GM19372 (cell line): ENCODE results near the gene FOXL1.
"Not testable (repeated sequence)": the region's sequence is repeated elsewhere in the genome, so short reads cannot be mapped to it uniquely, and the experiment has no call there.

ENCODE experiments used
- ATAC-seq: cut with Tn5 transposase; IDR thresholded peaks from one replicate; pipeline ENCODE4 v1.9.1; 2021; ENCODE audit warnings: mild to moderate bottlenecking, low read depth, moderate library complexity; ENCODE audit not compliant: unreplicated experiment

FOXL1 gene

DNA sequence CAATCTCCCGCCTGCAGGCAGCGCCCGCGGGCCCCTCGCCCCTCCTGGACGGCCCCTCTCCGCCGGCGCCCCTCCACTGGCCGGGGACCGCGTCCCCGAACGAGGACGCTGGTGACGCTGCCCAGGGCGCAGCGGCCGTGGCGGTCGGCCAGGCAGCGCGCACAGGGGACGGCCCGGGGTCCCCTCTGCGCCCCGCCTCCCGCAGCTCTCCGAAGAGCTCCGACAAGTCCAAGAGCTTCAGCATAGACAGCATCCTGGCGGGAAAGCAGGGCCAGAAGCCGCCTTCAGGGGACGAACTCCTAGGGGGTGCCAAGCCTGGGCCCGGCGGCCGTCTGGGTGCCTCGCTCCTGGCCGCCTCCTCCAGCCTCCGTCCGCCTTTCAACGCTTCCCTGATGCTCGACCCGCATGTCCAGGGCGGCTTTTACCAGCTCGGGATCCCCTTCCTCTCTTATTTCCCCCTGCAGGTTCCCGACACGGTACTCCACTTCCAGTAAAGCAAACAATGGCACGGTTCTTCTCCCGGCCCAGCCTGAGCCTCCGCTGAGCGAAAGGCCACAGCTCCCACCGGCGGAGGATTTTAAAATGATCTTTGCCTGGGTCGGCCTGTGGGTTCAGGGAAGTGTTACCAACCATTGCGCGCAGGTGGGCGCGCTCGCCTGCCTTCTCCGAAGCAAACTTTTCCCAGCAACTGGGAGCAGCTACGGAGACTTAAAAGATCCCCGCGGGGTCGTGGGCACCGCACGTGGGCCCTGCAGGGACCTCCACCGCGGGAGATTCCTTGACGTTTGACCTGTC is 1.1 kb downstream of the FOXL1 start:
- no peak for ATAC-seq

DNA sequence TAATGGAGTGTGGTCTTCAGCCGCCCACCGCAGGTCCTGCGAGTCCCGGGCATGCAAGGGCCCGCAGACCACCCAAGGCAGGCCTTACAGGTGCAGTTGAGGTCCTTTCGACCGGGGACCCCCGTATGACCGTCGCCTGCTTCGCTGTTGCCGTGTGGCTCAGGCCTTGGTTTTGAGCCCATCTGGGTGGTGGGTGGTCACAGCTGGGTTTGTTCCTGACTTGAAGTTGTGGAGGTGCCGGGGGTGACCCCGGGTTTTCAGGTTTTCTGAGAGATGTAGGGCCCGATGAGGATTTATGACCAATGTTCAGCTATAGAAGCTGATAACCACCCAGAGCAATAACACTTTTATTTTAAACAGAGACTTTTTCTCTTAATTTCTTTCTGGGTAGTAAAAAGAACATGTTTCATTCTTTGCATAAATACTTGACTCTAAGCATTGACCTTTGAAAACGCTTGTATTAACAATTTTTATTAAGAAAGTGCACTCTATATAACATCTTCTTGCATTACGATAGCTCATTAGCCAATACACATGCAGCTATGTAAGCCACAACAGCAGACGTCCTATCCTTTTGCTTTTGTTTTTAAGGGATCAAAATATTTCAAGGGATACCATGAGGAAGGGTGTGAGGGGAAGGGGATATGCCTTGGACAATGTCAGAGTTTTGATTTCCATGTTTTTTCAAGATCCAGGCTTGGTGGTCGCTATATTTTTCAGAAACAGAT is 1.9 kb downstream of the FOXL1 start:
- ATAC-seq, result no peak

DNA sequence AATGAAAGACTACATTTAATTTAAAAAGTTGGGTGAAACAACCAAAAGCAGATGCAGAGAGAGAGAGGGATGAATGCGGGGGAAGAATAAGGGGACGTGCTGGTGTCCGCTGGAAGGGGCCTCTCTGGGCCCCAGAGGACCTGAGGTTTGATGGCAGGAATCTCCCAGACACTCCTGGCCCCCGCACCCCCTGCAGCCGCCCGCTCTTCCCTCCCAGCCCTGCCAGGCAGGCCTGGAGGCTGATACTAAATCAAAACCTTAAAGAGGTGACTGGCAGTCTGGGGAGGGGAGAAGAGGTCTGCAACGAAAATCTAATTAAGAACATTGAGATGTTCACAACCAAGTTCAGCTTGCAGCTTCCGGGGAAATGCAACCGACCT is 2.4 kb downstream of the FOXL1 start:
- no peak for ATAC-seq

DNA sequence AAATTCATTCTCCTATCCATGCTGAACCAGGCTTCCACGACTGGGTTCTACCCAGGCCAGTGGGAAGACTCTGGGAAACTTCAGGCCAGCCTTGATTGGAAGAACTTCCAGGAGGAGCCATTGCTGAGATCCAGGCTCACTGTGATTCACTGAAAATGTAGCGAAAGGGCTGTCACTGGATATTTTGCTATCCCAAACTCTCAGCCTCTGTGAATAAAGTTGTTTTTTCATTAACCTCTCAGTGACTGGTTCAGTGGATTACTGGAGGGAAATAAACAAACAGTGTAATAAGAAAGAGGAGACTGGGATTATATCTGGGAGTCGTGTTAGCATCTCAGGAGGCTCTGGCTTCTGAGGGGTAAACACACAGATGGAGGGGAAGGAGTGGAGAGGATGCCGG is 3.1 kb downstream of the FOXL1 start:
- no peak for ATAC-seq

DNA sequence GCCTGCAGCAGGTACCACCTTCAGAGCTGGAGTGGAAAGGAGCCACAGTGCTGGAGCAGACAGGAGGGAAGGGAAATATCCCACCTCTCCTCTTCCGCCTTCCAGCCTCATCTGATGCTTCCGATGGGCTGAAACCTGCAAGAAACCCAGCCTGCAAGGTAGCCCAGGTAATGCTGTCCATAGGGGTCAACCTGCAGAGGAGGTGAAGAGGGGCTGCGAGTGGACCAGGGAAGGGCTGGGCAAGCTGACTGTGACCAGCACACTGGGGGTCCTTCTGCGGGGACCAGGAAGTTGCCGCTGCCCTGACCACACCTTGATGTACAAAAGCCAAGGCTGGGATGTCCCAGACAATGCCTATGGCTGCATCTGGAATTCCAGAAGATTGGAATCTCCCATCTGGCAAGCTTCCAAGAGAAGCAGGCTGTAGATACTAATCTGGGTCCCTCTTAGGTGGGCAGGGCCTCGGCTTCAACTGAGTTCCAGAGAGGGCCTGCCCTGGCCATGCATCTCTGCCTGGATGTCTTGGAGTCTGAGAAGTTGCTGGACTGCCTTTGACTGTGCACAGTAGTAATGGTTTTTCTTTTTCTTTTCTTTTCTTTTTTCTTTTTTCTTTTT is 5.8 kb downstream of the FOXL1 start:
- ATAC-seq, result no peak

DNA sequence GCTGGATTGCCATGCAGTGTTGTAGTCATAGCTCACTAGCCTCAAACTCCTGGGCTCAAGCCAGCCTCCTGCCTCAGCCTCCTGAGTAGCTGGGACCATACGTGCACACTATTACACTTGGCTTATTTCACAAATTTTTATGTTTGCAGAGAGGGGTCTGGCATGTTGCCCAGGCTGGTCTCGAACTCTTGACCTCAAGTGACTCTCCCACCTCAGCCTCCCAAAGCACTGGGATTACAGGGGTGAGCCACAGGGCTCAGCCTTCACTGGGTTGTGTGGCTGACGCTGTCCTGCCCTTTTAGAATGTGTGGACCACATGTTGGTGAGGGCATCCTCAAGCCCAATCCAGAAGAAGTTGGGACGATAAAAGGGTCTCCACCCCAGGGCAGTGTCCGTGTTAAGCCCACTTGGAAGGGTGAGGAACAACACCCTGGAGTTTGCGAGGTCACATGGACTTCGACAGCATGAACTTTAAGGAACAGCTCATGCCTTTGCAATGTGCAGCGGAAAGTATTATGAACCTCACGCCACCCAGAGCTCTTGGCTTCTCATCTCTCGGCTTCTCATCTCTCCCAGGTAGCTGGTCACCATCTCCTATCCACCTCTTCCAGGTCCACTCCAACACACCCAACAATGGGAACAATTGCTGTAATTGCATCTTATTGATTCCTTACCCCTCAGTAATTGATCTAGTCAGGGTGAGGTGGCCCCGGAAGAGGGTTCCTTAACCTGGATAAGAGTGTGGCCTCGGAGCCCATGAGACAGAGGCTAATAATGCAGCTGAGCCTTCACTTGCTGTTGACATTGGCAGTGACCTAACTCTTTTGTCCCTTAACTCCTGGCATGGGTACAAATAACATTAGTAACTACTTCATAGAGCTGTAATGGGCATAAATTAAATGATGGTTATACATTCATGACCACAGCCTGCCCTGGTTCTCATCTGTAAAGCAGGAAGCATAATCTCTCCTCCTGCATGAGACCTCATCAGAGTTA is 6.7 kb downstream of the FOXL1 start:
- ATAC-seq, result no peak

DNA sequence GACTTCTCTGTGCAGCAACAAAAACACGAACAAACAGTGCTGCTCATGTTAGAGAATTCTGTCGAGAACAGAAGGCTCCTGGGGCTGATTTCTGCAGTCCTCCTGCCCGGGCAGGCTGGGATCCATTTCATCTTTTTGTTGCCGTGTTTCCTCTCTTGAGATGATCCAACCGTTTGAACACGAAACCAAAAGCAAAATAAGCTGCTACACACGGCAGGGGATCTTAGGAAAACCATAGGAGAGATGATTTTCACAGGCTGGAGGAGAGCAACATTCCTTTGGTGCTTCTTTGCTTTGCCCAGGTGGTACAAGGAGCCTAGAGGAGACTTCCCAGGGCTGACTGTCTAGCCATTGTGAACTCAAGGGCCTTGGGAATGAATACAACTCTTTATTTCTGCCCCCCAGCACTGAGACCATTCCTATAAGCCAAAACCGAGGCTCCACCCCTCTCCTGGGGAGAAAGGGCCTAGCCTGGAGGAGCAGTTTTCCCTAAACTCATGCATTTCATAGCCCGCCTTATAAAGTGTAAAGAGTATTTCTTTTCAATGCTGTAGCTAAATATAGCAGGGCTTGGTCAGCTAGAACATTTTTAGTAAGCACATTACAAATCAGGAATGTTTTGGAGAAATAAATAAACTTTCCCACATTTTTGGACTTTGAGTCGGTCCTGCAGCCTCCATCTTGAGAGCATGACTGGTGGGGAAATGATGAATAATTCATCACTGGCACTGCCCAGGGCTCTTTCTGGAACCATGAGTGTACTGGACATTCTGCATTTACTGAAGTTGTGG is 7.7 kb downstream of the FOXL1 start:
- no peak for ATAC-seq

DNA sequence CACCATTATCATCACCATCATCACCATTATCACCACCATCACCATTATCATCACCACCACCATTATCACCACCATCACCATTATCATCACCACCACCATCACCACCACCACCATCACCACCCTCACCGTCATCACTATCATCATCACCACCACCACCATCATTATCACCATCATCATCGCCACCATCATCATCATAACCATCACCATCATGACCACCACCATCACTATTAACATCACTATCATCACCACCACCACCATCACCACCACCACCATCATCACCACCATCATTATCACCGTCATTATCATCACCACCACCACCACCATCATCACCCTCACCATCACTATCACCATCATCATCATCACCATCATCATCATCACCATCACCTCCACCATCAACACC is 9.1 kb downstream of the FOXL1 start:
- ATAC-seq, result no peak

DNA sequence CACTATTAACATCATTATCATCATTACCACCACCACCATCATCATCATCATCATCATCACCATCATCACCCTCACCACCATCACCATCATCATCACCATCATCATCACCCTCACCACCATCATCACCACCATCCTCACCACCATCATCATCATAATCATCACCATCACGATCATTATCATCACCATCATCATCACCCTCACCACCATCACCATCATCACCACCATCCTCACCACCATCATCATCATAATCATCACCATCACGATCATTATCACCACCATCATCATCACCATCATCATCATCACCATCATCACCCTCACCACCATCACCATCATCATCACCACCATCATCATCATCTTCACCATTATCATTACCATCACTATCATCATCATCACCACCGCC is 9.6 kb downstream of the FOXL1 start:
- not testable (repeated sequence) for ATAC-seq

DNA sequence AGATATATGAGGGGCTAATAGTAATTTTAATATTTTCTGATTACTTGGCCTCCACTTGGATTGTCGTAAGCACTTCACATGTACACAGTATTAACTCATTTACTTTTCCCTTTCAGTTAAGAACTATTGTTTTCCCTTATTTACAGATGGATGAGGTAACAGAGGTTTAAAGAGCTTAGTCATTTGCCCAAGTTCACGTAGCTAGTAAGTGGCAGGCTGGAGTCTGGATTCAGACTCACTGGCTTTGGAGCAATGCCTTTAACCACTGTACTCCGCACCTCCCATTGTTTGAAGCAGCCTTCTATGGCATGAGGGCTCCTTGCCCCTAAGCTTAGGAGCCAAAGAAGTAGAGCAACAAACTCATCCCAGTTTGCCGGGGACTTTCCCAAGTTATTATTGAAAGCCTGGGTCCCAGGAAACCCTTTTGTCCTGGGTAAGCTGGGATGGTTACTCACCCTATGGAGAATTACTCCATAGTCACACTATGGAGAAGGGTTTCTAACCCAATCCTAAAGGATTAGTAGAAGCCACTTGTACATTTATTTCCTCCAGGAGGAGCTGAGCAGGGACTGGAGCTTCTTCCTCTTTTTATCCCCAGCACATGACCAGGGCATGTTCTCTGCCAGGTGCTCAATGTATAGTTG is 12.3 kb downstream of the FOXL1 start:
- ATAC-seq, result no peak

DNA sequence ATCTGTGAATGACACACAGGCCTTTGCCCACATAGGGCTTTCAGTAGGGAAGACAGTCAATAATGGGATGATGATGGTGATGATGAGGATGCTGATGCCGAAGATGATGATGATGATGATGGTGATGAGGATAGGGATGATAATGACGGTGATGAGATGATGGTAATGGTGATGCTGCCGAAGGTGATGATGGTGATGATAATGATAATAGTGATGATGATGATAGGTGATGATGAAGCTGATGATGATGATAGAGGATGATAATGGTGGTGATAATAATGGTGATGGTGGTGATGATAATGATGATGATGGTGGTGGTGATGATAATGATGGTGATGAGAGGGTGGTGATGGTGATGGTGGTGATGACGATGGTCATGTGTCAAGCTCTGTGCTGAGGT is 12.9 kb downstream of the FOXL1 start:
- no peak for ATAC-seq

DNA sequence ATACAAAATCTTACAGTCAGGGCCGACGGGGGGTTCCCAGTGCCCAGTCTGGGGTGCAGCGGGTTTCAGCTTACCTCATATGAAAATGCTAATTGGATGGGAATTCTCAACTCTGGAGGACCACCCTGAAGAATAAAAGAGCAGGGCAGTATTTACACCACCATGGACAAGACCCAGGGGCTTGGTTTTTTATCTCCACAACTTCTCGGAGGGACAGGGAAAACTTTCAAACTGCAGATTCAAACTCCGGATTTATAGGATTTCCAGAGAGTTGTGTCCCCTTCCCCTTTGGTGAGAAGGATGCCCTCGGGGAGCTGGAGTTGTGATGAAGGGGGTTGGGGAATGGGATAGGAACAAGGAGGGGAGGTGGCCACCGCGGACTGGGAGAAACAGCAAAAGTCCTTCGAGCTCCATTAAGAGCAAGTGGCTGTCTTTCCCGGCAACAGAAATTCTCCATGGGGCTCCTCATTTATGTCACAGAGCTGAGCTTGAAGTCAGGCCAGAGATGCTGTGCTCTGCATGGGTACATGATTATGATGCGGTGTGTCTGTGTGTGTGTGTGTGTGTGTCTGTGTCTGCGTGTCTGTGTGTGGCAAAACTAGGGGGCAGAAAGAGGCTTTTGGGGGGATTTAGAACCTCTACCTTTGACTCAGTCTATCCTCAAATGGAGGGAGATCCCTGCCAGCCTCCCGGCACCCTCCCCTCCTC is 15.7 kb downstream of the FOXL1 start:
- no peak for ATAC-seq

DNA sequence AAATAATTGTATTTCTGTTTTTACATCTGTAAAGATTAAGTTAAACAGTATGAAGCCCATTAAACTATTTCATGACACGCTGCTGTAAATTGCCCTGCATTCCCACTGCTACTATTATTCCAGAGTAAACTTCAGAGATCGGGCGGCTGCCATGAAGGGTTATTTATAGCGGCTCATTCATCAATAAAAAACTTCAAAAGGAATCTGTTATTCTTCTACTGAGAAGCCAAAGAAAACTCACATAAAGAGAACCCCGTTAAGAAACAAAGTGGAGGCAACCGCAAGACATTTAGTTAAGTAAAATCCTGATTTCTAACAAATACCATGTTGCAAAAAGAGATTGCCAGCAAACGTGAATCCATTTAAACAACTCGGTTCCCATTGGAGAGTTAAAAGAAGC is 16.4 kb downstream of the FOXL1 start:
- no peak for ATAC-seq

DNA sequence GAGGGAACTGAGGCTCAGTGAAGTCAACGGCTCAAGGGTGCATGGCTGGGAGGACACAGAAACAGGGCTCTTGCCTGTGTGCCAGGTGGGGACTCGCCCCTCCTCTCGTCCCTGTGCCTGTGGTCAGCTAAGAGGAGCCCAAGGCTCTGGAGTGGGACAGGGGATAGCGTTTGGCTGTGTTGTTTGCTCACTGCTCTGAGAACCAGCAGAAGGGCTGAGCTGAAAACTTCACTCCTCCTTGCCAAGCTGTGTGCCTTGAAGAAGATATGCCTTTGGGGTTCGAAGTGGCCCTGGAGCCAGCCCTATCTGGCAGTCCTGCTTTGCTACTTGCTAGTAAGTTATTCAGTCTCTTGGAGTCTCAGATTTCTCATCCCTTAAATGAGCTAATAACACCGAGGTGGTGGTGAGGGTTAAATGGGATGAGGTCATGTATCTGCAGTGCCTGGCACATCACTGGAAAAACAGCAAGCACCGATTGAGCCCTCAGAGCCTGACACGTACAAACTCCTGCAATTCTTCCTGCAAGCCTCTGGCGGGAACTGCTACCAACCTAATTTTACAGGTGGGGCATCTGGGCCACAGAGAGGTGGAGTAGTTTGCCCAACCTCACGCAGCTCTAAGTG is 17.7 kb downstream of the FOXL1 start:
- ATAC-seq, result no peak

DNA sequence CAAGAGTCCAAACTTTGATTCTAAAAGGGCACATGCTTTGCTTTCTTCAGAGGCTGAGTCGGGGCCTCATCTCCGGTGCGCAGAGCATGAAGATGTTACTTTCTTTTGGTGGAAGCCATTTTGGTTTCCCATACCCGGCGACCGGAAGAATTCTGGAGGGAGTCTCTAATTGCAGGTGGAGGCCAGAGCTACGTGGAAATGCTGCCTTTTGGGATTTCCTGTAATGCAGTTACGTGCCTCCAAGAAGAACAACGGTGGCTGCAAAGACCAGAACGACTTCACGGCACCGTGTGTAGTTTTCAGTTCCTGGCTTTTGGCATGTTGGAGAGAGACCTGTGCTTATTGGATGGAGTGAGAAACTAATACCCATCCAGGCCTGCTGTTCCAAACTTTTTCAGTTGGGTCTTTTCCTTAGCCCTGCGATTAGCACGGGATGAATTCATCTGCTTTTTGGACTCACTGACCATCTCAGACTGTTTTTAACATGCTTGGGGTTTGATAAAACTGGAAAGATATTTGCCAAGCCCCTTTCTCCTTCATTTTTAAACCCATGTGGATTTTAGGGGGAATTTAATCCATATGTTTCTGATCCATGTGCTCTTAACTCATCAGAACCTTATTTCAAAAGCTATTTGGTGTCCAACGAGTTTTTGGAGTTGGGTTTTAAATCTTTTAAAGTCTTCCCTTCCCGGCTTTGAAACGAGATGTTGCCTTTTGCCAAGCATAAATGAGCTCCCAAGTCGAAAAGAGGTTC is 19.0 kb downstream of the FOXL1 start:
- no peak for ATAC-seq

DNA sequence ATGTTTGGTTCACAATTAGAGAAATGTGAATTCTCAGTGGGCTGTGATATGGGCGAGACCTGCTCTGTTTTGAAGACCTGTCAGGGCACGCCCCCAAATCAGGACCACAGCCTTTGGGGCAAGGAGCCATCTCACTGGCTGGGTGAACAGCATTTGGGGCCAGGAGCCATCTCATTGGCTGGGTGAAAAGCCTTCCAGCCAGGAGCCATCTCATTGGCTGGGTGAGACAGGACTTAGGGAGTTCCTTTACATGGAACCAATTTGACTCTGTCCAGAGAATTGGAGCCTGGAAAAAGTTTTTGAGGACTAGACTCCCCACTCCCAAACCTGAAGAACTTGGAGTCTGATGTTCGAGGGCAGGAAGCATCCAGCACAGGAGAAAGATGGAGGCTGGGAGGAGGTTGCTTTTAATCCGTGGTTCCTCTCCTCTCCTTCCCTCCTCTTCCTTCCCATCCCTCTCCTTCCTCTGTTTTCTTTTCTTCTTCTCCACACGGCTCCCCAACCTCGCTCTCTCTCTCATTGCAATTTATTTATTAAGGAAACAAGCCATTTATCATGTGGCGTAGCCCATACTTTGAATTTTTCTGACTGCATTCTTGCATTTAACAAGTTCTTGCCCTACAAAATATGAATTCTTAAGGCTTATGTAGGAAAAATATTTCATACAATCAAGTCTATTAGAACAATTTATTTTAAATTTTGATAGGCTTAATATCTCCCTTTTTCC is 19.7 kb downstream of the FOXL1 start:
- ATAC-seq, result no peak
